Right lobe of liver (tissue), 4 donors: ENCODE data around the gene USP5.

Experiments used
- POLR2A ChIP-seq: fragments of 450-650 bp; IDR thresholded peaks from one replicate; pipeline ENCODE4 v1.6.1; 2017; ENCODE audit warnings: antibody characterized with exemption, mild to moderate bottlenecking
- TF ChIP-seq, protein P1 (sequence below), 4 donors: fragments of 200-600 bp in 3 of 4; fragments of 450-650 bp in 1 of 4; IDR thresholded peaks; one replicate each; pipeline versions ENCODE4 v1.5.1 to v1.8.0; 2016 to 2022; ENCODE audit warnings: antibody characterized with exemption in 4 of 4, mild to moderate bottlenecking in 2 of 4
- donor health status: DM: no; HTN: no; CAD: no.
- donor health status: DM: no; HTN: no; CAD: no.
- donor health status: DM: no; HTN: yes; CAD: no.

DNA sequence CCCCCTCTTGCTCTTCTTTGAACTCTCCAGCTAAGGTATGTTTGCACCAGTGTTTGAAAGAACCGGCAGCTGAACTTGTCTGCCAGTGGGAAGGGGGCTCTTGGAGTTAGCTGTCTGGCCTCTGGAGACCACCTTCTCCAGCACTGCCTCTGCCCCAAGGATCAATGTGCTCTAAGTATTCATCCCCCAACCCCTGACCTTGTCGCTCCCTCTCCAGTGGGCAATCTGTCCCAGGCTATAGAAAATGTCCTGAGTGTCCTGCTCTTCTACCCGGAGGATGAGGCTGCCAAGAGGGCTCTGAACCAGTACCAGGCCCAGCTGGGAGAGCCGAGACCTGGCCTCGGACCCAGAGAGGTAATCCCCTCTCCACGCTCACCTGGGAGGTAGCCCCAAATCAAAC lies 21.0 kb upstream of the USP5 start:
- TF ChIP-seq, protein P1, sequence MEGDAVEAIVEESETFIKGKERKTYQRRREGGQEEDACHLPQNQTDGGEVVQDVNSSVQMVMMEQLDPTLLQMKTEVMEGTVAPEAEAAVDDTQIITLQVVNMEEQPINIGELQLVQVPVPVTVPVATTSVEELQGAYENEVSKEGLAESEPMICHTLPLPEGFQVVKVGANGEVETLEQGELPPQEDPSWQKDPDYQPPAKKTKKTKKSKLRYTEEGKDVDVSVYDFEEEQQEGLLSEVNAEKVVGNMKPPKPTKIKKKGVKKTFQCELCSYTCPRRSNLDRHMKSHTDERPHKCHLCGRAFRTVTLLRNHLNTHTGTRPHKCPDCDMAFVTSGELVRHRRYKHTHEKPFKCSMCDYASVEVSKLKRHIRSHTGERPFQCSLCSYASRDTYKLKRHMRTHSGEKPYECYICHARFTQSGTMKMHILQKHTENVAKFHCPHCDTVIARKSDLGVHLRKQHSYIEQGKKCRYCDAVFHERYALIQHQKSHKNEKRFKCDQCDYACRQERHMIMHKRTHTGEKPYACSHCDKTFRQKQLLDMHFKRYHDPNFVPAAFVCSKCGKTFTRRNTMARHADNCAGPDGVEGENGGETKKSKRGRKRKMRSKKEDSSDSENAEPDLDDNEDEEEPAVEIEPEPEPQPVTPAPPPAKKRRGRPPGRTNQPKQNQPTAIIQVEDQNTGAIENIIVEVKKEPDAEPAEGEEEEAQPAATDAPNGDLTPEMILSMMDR (IDR thresholded peaks at IDR 0.05), result no peak
- TF ChIP-seq POLR2A, result no peak
